Esophagus muscularis mucosa (tissue), 4 donors: ENCODE measurements around the gene PAQR9.

Experiments used
- CTCF ChIP-seq, 3 experiments: fragments of 200-600 bp in 2 of 3; fragments of 450-650 bp in 1 of 3; sonication (generic) in 2 of 3; IDR thresholded peaks; one replicate each; pipeline ENCODE4 v1.5.1; 2017 to 2019; ENCODE audit warnings: antibody characterized with exemption in 3 of 3, mild to moderate bottlenecking in 2 of 3, moderate library complexity in 1 of 3
- EP300 ChIP-seq: sonication (generic); formaldehyde crosslinking; IDR thresholded peaks from one replicate; pipeline ENCODE4 v1.6.1; 2017; ENCODE audit warnings: antibody characterized with exemption
- POLR2A ChIP-seq: fragments of 450-650 bp; IDR thresholded peaks from one replicate; pipeline ENCODE4 v1.6.1; 2017; ENCODE audit warnings: antibody characterized with exemption, moderate library complexity, mild to moderate bottlenecking, low read depth
- POLR2AphosphoS5 ChIP-seq, 2 donors: sonication (generic); formaldehyde crosslinking; IDR thresholded peaks; one replicate each; pipeline ENCODE4 v1.6.1; 2017; ENCODE audit warnings: antibody characterized with exemption in 2 of 2

GRCh38 chr3:142930463-142930862 lies 33.0 kb downstream of the PAQR9 start:
- no peak for TF ChIP-seq POLR2A
- TF ChIP-seq CTCF (IDR thresholded peaks at IDR 0.05), result no peak
- TF ChIP-seq EP300, result no peak
- TF ChIP-seq POLR2AphosphoS5 (IDR thresholded peaks at IDR 0.05), result no peak
